ENCODE data around the gene SLC22A7. TPM values are rescaled to one million over a fixed set of nuclear protein-coding genes. Genes with fewer than 3 reads are reported as not detected.

The SLC22A7 gene
- total and polyA plus RNA-seq, 4 donors = not detected

DNA sequence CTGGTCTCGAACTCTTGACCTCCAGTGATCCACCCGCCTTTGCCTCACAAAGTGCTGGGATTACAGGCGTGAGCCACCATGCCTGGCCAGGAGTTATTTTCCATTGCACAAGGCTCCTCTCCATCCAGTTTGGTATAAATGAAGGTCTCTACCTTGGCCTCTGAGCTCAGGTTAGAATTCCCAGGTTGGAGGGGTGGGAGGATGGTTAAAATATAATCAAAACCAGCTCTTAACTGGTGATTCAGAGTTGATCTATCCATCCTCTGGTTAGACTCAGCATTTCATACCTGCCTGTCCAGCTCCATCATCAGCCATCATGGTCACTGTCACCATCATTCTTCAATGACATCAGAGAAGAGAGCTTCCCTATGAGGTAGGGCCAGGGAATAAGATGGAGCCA lies 2.6 kb upstream of the SLC22A7 start:
- WGBS, 2 donors = 88 to 100% methylated on average over 3 of the region's 3 CpGs
- no peak overlapping the region for H3K9ac ChIP-seq (ENCODE audit: insufficient read depth in 1 of 2, low read length in 2 of 2)
- no peak for DNase-seq
- H3K9me3 ChIP-seq (ENCODE audit: control insufficient read depth in 4 of 4, insufficient read depth in 3 of 4, low read length in 3 of 4) = no peaks in the 10 kb centered on the region
- H3K4me1 ChIP-seq (ENCODE audit: control insufficient read depth in 5 of 5, insufficient read depth in 5 of 5, low read length in 5 of 5) = no peaks in the 10 kb centered on the region
- no peak overlapping the region for H3K27ac ChIP-seq (ENCODE audit: low read depth in 1 of 2, low read length in 1 of 2)
- H3K36me3 ChIP-seq (ENCODE audit: control insufficient read depth in 4 of 4, insufficient read depth in 4 of 4, low read length in 4 of 4) = no peaks in the 10 kb centered on the region
- no peak overlapping the region for H3K4me3 ChIP-seq
- TF ChIP-seq, protein P1, sequence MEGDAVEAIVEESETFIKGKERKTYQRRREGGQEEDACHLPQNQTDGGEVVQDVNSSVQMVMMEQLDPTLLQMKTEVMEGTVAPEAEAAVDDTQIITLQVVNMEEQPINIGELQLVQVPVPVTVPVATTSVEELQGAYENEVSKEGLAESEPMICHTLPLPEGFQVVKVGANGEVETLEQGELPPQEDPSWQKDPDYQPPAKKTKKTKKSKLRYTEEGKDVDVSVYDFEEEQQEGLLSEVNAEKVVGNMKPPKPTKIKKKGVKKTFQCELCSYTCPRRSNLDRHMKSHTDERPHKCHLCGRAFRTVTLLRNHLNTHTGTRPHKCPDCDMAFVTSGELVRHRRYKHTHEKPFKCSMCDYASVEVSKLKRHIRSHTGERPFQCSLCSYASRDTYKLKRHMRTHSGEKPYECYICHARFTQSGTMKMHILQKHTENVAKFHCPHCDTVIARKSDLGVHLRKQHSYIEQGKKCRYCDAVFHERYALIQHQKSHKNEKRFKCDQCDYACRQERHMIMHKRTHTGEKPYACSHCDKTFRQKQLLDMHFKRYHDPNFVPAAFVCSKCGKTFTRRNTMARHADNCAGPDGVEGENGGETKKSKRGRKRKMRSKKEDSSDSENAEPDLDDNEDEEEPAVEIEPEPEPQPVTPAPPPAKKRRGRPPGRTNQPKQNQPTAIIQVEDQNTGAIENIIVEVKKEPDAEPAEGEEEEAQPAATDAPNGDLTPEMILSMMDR (IDR thresholded peaks at IDR 0.05; ENCODE audit: control extremely low read depth, extremely low read depth) = no peak
- no peaks in the 10 kb centered on the region for H3K27me3 ChIP-seq (ENCODE audit: control insufficient read depth in 3 of 3, insufficient read depth in 3 of 3, low read length in 2 of 3)
- no peak for ATAC-seq (ENCODE audit: insufficient read depth, low FRiP score)

DNA sequence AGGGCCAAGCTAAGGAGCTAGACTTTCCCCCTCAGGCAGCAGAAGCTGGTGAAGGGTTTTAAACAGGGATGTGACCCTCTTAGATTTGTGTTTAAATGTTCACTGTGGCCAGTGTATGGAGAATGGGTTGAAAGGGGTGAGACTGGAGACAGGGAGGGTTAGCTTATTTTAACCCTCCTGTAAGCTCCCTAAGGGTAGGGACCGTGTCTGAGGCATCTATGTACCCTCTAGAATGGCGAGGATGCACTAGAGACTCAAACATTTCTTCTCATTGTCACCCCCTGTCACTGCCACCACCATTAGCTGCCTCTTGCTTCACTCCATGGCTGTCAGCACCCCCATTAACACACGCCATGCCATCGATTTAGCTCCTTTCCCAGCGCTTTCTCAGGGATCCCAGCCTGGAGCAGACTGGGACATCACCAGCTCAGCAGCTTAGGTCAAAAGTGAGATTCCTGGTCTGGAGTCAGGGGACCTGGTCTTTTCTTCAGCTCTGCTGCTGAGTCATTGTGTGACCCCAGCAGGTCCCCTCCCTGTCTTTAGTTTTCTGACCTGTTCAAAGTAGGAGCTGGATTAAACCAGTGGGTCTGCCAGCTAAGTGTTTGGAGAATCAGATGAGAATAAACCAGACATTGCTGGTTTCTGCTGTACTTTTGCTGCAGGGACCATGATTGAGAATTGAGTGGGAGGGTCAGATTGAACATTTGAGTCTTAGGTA lies 1.1 kb upstream of the SLC22A7 start:
- H3K36me3 ChIP-seq (ENCODE audit: control insufficient read depth in 4 of 4, insufficient read depth in 4 of 4, low read length in 4 of 4) = no peaks in the 10 kb centered on the region
- no peak overlapping the region for H3K4me3 ChIP-seq
- no peak for ATAC-seq (ENCODE audit: insufficient read depth, low FRiP score)
- TF ChIP-seq, protein P1 (IDR thresholded peaks at IDR 0.05; ENCODE audit: control extremely low read depth, extremely low read depth) = no peak
- H3K9ac ChIP-seq (ENCODE audit: insufficient read depth in 1 of 2, low read length in 2 of 2) = no peak overlapping the region
- H3K27me3 ChIP-seq (ENCODE audit: control insufficient read depth in 3 of 3, insufficient read depth in 3 of 3, low read length in 2 of 3) = peaks cover 0 to 3% (median 0%) of the 10 kb centered on the region in 3 donors
- no peak overlapping the region for H3K27ac ChIP-seq (ENCODE audit: low read depth in 1 of 2, low read length in 1 of 2)
- no peaks in the 10 kb centered on the region for H3K9me3 ChIP-seq (ENCODE audit: control insufficient read depth in 4 of 4, insufficient read depth in 3 of 4, low read length in 3 of 4)
- WGBS, 2 donors = 83 to 86% methylated on average over 5 of the region's 5 CpGs
- H3K4me1 ChIP-seq (ENCODE audit: control insufficient read depth in 5 of 5, insufficient read depth in 5 of 5, low read length in 5 of 5) = no peaks in the 10 kb centered on the region
- DNase-seq = no peak

DNA sequence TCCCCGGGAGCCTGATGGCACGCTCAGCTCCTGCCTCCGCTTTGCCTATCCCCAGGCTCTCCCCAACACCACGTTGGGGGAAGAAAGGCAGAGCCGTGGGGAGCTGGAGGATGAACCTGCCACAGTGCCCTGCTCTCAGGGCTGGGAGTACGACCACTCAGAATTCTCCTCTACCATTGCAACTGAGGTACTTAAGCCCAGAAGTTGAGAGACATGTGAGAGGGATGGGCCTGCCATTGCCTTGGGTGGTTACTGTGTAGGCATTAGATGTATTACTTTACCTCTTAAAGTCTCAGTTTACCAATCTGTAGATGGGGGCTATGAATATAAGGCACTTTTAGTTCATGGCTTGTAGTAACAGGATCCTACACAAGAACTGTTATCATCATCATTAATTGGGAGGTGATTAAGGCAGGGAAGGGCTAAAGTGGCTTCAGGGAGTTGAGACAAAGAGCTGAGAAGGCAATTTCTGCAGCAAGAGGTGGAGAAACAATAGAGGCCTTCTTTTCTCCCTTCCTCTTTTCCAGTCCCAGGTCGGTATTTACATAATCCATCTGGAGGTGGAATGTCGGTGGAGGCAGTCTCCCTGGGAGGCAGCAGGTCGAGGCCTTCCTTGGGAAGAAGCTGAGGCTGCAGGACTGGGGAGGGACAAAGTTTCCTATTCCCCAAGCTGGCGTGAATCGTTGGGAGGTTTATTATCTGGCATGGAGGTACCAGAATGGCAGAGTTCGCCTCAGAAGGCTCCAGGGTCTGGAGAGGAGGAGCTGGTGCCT lies 691 bp downstream of the SLC22A7 start:
- Histone ChIP-seq H3K27ac (ENCODE audit: low read depth in 1 of 2, low read length in 1 of 2) (no peak overlapping the region), H3K36me3 (ENCODE audit: control insufficient read depth in 4 of 4, insufficient read depth in 4 of 4, low read length in 4 of 4) (no peaks in the 10 kb centered on the region), H3K9ac (ENCODE audit: insufficient read depth in 1 of 2, low read length in 2 of 2) (no peak overlapping the region), H3K27me3 (ENCODE audit: control insufficient read depth in 3 of 3, insufficient read depth in 3 of 3, low read length in 2 of 3) (peaks cover 0 to 3% (median 0%) of the 10 kb centered on the region in 3 donors), H3K9me3 (ENCODE audit: control insufficient read depth in 4 of 4, insufficient read depth in 3 of 4, low read length in 3 of 4) (no peaks in the 10 kb centered on the region), H3K4me1 (ENCODE audit: control insufficient read depth in 5 of 5, insufficient read depth in 5 of 5, low read length in 5 of 5) (no peaks in the 10 kb centered on the region), H3K4me3 (no peak overlapping the region)
- ATAC-seq (ENCODE audit: insufficient read depth, low FRiP score) (no peak), DNase-seq (no peak)
- TF ChIP-seq, protein P1 (IDR thresholded peaks at IDR 0.05; ENCODE audit: control extremely low read depth, extremely low read depth) = no peak
- 71 to 85% methylated on average over 12 of the region's 12 CpGs for WGBS, 2 donors

Data from lung (tissue), 12 donors.